HG02884 (cell line): ENCODE results near the gene DTX1.
"Not testable (repeated sequence)": the region's sequence is repeated elsewhere in the genome, so short reads cannot be mapped to it uniquely, and the experiment has no call there.

Experiments
- ATAC-seq: cut with Tn5 transposase; IDR thresholded peaks from one replicate; pipeline ENCODE4 v1.9.1; 2021; ENCODE audit warnings: mild to moderate bottlenecking, moderate library complexity; ENCODE audit not compliant: unreplicated experiment

The DTX1 gene

GRCh38 chr12:113135178-113136127 lies 78.9 kb downstream of the DTX1 start, which contains the start of gene RASAL1:
Gene RASAL1 (minus strand): TSS chr12:113135761. CDS start chr12:113135462, 299 bp downstream.
- ATAC-seq = no peak

- no peak for ATAC-seq
These were observed 79.8 kb downstream of the DTX1 start for GRCh38 chr12:113136128-113136989.

GRCh38 chr12:113136990-113137511 lies 80.5 kb downstream of the DTX1 start:
- no peak for ATAC-seq

- ATAC-seq = no peak
These were observed 81.6 kb downstream of the DTX1 start for GRCh38 chr12:113137861-113138783.

GRCh38 chr12:113138826-113139225 lies 82.3 kb downstream of the DTX1 start:
- no peak for ATAC-seq

- no peak for ATAC-seq
These were observed 84.2 kb downstream of the DTX1 start for GRCh38 chr12:113140706-113141105.

- ATAC-seq = not testable (repeated sequence)
These were observed 85.2 kb downstream of the DTX1 start for GRCh38 chr12:113141716-113142115.

- no peak for ATAC-seq
These were observed 85.8 kb downstream of the DTX1 start for GRCh38 chr12:113142173-113142885.

GRCh38 chr12:113142886-113143332 lies 86.4 kb downstream of the DTX1 start:
- ATAC-seq = no peak

GRCh38 chr12:113143959-113144358 lies 87.4 kb downstream of the DTX1 start:
- no peak for ATAC-seq

- ATAC-seq = no peak
These were observed 88.3 kb downstream of the DTX1 start for GRCh38 chr12:113144806-113145205.

GRCh38 chr12:113145720-113146551 lies 89.4 kb downstream of the DTX1 start:
- no peak for ATAC-seq

GRCh38 chr12:113146999-113147398 lies 90.5 kb downstream of the DTX1 start:
- no peak for ATAC-seq
